GM10266 (cell line): ENCODE data around the gene ARHGAP23.
"Not testable (repeated sequence)": the region's sequence is repeated elsewhere in the genome, so short reads cannot be mapped to it uniquely, and the experiment has no call there.

ENCODE experiments used
- DNase-seq: peaks from one replicate; pipeline ENCODE4 v3.0.0; 2012; ENCODE audit errors: extremely low spot score
- CTCF ChIP-seq: IDR thresholded peaks from 2 replicates; pipeline ENCODE4 v1.5.1; 2012; ENCODE audit warnings: mild to moderate bottlenecking, low read depth; ENCODE audit not compliant: control insufficient read depth, insufficient read depth; ENCODE audit errors: missing control alignments

The ARHGAP23 gene

GRCh38 chr17:38512473-38513058 is 84.3 kb downstream of the ARHGAP23 start:
- no peak for TF ChIP-seq CTCF

GRCh38 chr17:38526526-38526925 is 98.3 kb downstream of the ARHGAP23 start:
- DNase-seq: not testable (repeated sequence)

More at GRCh38 chr17:38512473-38513058, 84.3 kb downstream of the ARHGAP23 start:
- DNase-seq: peak; percentile 10

- not testable (repeated sequence) for DNase-seq
Observed at GRCh38 chr17:38528141-38528540, 99.9 kb downstream of the ARHGAP23 start.

- not testable (repeated sequence) for DNase-seq
Observed at GRCh38 chr17:38530856-38531255, 102.6 kb downstream of the ARHGAP23 start.

- DNase-seq: not testable (repeated sequence)
Observed at GRCh38 chr17:38531761-38532160, 103.5 kb downstream of the ARHGAP23 start.

GRCh38 chr17:38532451-38532850 is 104.2 kb downstream of the ARHGAP23 start:
- TF ChIP-seq CTCF: no peak
- DNase-seq: no peak

GRCh38 chr17:38533241-38533640 is 105.0 kb downstream of the ARHGAP23 start:
- no peak for TF ChIP-seq CTCF
- no peak for DNase-seq

GRCh38 chr17:38533866-38534497 is 105.7 kb downstream of the ARHGAP23 start:
- no peak for DNase-seq
- TF ChIP-seq CTCF: no peak

GRCh38 chr17:38534498-38534885 is 106.2 kb downstream of the ARHGAP23 start:
- DNase-seq: no peak
- no peak for TF ChIP-seq CTCF
